GM18520 (cell line): ENCODE data around the gene TTC7B.

Experiments
- ATAC-seq: cut with Tn5 transposase; IDR thresholded peaks from one replicate; pipeline ENCODE4 v1.9.1; 2021; ENCODE audit not compliant: unreplicated experiment

The TTC7B gene

DNA sequence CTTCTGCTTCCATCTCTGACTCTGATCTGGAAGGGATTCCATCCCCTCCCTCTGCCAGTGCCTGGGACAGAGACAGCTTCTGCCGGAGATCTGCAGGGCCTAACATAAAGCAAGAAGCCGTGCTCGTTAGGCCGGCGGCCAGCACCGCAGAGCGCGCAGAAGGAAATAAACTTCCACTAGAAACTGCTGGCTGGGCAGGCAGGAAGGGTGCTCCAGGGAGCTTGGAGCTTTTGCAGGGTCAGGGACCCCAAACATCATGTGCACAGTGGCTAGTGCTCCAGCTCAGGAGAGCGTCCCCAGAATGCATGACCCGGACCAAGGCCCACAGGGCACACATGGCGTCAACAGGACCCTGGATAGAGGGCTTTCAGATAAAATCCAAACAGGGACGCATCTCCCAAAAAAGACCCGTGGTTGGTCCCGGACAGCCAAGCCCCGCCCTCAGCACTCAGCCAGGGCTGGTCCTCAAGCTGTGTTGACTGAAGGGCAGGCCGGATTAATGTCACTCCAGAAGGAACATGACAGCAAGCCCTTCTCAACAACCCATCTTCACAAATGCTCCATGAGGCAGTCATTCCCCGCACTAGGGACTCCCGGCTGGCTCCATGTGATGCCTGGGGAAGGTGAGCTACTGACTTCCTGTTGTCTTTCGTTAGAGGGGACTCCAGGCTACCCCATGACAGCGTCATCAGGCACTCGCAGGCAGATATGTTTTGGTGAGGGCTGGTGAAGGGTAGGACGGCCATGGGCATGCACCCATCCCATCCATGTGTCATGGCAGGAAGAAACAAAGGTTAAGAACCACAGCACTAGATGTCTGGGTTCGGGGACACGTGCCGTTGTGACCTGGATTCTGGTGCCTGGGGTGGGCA lies 297.9 kb downstream of the TTC7B start:
- no peak for ATAC-seq

DNA sequence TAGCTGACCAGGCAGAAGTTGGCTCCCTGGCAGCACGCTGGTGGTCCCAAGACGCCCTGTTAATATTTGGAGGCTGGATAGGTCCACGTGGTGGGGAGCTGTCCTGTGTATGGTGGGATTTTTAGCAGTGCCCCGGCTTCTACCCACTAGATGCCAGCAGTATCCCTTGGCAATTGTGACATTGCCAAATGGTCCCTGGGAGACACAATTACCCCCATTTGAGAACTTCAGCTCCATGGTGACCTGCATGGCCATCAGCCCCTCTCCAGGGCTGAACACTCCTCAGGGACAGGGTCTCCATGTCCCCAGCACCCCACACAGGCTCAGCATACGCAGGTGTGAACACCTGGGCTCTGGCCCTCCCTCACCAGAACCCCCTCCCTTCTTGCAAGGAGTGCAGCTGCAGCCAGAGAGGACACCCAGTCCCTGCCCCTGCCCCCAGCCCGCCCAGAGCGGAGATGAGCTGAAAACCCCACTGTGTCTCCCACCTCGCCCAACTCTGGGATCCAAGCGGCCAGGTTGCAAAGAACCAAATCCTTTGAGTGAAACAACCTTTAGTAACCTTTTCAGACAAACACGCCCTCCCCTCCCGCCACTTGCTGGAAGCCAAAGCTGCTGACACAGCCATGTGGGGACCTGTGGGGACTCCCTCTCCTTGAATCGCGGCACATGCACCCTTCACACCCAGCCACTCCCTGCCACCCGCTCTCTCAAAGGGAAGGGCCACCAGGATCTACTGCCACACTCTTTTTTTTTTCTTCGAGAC lies 299.0 kb downstream of the TTC7B start:
- no peak for ATAC-seq

DNA sequence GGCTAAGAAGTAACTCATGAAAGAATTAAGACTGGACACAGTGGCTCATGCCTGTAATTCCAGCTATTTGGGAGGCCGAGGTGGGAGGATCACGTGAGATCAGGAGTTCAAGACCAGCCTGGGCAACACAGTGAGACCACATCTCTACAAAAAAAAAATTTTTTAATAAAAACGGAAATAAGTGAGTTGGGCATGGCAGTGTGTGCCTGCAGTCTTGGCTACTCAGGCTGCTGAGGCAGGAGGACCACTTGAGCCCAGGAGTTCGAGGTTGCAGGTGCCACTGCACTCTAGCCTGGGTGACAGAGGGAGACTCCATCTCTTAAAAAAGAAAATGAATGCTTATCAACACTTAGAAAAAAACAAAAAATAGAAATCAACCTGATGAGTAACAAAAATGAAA lies 301.7 kb downstream of the TTC7B start:
- no peak for ATAC-seq

DNA sequence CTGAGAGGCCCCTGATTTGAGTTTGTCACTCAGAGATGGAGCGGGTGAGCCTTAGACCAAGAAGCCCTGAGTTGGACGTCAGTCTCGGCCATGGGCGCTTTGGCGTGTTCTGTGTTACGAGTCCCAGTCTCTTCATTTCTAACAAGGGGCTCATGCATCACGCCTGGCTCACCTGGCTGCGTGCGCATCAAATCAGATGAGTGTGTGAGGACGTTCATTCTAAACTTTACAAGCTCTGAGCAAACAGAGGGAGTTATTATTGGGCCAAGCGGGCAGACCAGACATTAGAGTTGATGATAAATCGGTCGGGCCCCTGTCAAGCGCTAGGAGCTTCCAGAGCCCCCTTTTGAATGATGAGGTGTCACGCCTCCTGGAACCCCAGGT lies 302.2 kb downstream of the TTC7B start:
- no peak for ATAC-seq

DNA sequence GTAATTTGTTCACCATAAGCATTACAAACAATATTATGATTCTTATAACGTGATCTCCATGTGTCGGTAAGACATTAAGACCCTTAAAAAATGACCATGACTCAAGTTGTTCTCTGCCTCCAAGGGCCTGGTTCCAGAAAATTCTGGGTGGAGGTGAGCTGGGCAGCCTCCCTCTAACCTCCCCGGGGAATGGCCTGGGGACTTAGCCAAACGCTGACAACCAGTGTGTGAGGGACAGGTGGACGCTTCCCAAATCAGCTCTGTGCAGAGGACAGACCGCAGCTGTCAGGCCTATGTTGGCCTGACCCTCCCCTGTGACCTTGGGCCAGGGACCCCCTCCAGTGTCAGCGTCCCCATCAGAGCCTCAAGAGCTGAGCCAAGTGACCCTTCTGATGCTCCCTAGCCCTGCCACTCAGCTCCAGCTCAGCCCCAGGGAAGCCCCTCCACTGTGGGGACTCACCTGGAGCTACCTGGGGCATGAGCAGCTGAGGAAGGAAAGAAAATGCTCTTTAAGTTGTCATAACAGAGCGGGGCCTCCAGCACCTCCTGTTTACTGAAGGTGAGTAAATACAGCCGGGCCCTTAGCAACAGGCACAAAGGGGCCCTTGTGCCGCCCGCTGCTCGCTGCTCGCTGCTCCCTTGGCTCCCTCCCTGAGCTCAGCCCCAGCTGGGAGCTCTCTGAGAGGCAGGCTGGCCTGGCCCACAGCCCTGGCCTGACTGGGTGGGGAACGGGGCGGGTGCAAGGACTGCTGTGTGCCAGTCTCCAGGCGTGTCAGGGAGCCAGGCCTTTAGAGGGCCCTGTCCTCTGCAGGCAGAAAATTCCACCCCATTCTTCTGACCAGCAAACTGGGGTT lies 302.8 kb downstream of the TTC7B start:
- ATAC-seq: no peak

- no peak for ATAC-seq
Measured at GRCh38 chr14:90512329-90512991, 303.8 kb downstream of the TTC7B start.

GRCh38 chr14:90511795-90512328 lies 304.4 kb downstream of the TTC7B start:
- ATAC-seq: no peak

GRCh38 chr14:90511252-90511651 lies 305.0 kb downstream of the TTC7B start:
- ATAC-seq: no peak

DNA sequence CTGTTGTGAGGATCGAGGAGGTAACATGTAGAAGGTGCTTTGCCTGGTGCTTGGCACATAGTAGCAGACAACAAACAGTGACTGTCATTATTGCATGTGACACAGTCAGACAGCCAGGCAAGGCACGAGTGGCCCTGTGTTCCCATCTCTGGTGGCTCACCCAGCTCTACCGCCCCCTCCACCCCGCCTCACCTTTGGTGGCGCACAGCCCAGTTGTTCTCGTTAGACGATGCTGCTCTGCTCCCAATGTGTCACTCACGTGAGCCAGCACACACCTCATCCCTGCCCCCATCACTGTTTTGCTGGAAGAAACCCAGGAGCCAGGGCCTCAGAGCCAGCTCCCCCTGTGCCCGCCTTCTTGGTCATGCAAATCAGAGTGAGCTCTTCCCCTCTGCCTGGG lies 306.1 kb downstream of the TTC7B start:
- no peak for ATAC-seq

GRCh38 chr14:90509403-90509802 lies 306.8 kb downstream of the TTC7B start:
- ATAC-seq: no peak

DNA sequence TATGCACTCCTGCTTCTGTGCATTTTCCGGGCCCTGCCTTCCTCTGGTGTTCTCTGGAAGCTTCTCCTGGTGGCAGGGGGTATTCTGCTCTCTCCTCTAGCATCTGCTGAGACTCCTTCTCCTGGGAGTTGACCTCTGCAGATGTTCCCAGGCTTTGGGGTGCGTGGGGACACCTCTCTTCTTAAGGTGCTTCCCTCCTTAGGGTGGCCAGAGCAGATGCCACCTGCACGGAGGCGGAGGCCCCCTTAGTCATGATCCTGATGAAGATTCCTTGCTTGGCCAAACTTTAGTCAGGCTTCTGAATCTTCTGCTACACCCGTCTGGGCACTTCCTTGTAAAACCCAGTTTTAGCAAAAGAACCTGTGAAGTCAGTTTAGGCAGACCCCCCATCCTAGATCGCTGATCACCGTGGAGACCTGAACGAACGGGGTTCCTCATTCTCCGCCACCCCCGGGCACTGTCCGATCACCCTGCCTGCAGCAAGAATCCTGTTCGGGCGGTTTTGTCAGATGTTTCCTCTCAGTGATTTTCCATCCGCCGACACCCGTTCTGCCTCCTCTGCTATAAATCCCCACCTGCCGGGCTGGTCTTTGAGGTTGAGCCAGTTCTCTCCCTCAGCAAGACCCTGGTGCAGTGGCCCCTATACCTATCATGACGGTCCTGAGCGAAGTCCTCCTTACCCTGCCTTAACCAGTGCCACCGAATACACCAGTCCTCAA lies 307.5 kb downstream of the TTC7B start:
- no peak for ATAC-seq

DNA sequence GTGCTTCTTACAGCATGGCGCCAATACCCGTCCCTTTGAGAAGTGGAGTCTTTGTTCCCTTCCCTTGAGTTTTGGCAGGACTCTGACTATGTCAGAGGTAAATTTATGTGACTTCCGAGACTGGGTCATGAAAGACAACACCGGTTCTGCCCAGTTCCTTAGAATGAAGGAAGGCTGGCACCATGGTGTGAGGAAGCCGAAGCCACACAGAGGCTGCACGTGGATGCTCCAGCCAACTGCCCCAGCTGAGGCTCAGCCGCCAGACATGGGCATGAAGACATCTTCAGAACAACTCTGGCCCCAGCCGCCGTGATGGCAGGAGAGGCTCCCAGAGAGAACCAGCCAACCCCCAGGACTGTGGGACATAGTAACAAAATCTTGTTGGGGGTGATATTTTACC lies 308.2 kb downstream of the TTC7B start:
- ATAC-seq: no peak

DNA sequence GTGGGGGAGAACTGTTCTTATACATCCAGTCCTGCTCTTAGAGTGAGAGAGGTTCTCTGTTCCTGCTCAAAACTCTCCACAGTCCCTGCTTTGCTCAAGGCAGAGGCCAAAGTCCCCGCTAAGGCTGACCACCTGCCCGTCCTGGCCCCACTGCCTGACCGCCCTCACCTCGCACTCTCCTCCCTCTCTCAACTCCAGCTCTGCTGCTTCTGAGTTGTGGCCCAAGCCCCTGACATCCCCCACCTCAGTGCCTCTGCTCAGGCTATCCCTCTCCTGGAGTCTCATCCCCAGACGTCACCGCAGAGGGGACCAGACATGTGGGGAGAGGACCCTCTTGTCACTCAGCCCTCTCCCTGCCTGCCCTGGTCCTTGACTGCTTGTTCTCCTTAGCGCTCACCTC lies 308.8 kb downstream of the TTC7B start:
- no peak for ATAC-seq

DNA sequence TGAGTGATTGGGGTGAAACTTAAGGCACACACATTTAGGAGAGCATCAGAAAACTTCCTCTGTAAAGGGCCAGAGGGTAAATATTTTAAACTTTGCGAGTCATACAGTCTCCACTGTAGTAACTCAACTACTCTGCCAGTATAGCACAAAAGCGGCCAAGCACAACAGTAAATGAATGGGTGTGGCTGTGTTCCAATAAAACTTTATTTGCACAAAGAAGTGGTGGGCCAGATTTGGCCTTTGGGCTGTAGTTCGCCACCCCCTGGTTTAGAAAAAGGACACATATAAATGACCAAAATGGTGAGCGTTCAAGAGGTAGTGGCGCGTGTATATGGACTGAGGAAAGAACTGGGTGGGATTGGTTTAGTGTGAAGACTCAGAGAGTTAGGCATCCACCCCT lies 309.5 kb downstream of the TTC7B start:
- ATAC-seq: no peak

- no peak for ATAC-seq
Measured at GRCh38 chr14:90505531-90505930, 310.7 kb downstream of the TTC7B start.

GRCh38 chr14:90504643-90505042 lies 311.6 kb downstream of the TTC7B start:
- ATAC-seq: no peak

GRCh38 chr14:90503582-90503981 lies 312.6 kb downstream of the TTC7B start:
- no peak for ATAC-seq

GRCh38 chr14:90502760-90503159 lies 313.5 kb downstream of the TTC7B start:
- no peak for ATAC-seq

DNA sequence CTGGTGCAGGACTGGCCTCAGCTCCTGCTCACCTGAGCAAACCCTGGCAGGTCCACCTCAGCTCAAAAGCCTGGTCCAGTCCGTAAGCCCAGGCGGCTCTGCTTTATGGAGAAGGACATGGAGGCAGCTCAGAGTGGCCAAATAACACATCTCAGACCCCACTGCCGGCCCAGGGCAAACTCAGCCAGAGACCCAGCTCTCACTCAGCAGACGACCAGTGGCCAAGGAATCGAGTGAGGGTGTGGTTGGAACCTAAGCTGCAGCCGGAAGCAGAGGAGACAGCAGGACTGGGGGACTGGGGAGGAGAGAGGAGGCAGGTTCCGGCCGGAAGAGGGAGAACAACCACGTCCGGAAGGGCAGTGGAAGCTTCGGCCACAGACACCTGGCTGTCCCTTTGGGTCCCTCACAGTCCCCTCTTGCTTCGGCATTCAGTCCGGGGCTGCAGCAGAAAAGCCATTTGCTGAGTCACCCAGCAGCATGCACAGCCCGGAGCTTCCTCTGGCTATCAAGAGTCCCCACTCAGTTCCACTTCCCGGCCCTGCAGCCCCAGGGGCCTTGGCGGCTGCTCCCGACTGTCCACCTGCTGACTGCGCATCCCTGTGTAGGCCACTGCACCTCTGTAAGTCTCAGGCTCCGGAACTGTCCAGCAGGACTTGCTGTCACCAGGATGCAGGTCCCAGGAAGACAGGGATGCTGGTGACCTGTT lies 315.4 kb downstream of the TTC7B start:
- no peak for ATAC-seq
